Right ventricle myocardium inferior (tissue), 1 donor: Measurements from ENCODE around the gene PARD3B. TPM values are rescaled to one million over a fixed set of nuclear protein-coding genes. Genes with fewer than 3 reads are reported as not detected.
A peak's percentile ranks its signal among the peaks of the same experiment; 100 is the strongest.

ENCODE experiments used
- ATAC-seq: fragments of 200-7000 bp; cut with Tn5 transposase; one replicate; pipeline ENCODE4 v1.9.1; 2020; ENCODE audit warnings: mild to moderate bottlenecking, moderate library complexity
- DNase-seq: peaks from one replicate; pipeline ENCODE4 v3.0.0; 2021; ENCODE audit errors: missing footprints
- intact Hi-C: fragments of 100-400 bp; cut with DNase I; formaldehyde crosslinking; loops from one replicate; pipeline ENCODE4 v1.11.0; 2022
- total RNA-seq: library from RNA; stranded (reverse); fragmentation: NEBNext Ultra II Directional; extraction: Animal tissue kit (Norgen Biotek cat#: 25700); gene quantifications from one replicate; pipeline ENCODE4 v1.2.1, GENCODE V29; 2021
- donor health status: DM: no; HTN: yes; CAD: no; lungs with severe emphysema.

PARD3B gene
- total RNA-seq, 1 donor from 2014 or later = 7.8 TPM

DNA sequence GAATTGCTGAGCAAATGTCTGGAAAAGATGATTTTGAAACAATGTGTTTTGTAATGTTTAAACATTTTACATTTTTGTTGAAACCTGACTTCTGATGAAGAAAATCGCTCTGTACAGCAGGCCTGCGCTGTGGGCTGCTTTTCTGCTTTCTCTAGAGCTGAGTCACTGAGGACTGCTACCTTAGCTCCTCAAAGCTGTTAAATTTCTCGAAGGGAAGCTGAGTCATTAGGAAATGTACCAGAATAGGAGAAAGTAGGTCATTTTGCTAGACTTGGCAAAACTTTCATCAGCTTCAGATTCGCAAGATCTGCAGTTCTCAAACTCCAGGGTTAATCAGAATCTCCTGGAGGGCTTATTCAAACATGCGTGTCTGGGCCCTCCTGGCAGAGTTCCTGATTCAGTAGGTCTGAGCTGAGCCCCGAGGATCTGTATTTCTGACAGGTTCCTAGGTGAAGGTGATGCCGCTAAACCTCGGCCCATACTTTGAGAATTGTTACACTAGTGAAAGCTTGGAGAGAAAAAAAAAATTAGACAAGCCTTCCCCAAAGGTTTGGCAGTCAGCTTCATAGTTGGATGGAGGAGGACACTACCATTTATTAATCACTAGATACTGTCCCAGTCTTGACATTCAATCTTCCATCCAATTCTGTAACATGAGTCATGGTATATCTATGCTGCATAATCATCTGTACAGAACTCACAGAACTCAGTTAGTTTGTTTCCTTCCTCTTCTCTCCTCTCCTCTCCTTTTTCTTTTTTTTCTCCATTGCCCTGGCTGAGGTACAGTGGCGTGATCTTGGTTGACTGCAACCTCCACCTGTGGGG lies 297.6 kb downstream of the PARD3B start:
- ATAC-seq (peak; percentile 93), DNase-seq (no peak)
- intact Hi-C loops = no loop called here

DNA sequence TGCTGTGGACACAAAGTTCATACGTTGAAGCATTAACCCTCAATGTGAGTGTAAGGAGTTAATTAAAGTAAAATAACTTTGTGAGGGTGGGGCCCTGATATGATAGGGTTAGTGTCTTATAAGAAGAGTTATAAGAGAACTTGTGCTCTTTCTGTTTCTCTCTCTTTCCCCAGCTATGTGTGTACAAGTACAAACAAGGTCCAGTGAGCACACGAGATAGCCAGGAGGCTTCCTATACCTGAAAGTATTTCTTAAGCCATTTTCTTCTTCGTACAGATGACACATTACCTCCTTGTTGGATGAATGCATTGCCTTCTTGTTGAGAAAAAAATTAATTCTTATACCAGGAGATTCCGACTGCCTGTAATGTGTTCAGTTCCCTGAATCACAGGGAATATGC lies 301.2 kb downstream of the PARD3B start:
- DNase-seq (no peak), ATAC-seq (no peak)
- intact Hi-C loops = no loop called here

GRCh38 chr2:204849892-204850291 lies 304.6 kb downstream of the PARD3B start:
- ATAC-seq (no peak), DNase-seq (no peak)
- intact Hi-C loops = no loop called here

- ATAC-seq (no peak), DNase-seq (no peak)
- intact Hi-C loops = no loop called here
Observed at GRCh38 chr2:204850581-204850980, 305.3 kb downstream of the PARD3B start.

DNA sequence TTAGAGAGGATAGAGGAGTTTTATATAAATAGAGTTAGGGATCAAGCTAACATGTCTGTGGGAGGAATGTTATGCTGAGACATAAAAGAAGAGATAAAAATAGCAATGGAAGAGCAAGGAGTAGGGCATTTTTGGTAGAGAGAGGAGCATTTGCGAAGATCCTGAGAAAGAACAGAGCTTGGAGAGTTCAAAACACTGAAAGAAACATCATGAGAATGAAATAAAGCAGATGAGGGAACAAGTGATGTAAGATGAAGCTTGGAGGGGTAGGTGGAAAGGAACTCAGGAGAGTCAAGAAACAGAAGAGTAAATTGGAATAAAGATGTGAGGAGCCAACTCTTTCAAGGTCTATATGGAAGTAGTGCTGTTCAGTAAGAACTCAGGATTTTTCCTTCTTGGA lies 308.6 kb downstream of the PARD3B start:
- ATAC-seq = no peak
- no peak for DNase-seq
- intact Hi-C loops = no loop called here

GRCh38 chr2:204860274-204860673 lies 315.0 kb downstream of the PARD3B start:
- ATAC-seq = no peak
- intact Hi-C loops = no loop called here
- DNase-seq = no peak

- DNase-seq = no peak
- intact Hi-C loops = no loop called here
- ATAC-seq = no peak
Observed at GRCh38 chr2:204862809-204863208, 317.5 kb downstream of the PARD3B start.

DNA sequence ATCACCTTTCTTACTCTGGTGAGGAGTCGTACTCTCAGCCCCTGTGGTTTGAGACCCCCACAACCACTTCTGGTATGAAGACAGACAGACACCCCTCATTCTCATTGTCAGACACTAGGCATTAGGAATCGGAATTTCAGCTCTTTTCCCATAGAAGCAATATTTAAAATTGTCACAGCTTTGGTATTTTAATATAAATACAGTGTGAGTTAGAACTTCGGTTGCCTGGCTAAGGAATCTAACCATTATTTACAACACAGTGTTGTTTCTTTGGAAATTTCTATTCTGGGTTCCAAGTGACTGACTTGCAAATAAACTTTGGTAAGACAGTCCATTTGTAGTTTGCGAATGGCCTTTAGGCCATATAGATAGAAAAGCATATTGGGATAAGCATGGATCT lies 318.1 kb downstream of the PARD3B start:
- DNase-seq (no peak), ATAC-seq (no peak)
- intact Hi-C loops = no loop called here

DNA sequence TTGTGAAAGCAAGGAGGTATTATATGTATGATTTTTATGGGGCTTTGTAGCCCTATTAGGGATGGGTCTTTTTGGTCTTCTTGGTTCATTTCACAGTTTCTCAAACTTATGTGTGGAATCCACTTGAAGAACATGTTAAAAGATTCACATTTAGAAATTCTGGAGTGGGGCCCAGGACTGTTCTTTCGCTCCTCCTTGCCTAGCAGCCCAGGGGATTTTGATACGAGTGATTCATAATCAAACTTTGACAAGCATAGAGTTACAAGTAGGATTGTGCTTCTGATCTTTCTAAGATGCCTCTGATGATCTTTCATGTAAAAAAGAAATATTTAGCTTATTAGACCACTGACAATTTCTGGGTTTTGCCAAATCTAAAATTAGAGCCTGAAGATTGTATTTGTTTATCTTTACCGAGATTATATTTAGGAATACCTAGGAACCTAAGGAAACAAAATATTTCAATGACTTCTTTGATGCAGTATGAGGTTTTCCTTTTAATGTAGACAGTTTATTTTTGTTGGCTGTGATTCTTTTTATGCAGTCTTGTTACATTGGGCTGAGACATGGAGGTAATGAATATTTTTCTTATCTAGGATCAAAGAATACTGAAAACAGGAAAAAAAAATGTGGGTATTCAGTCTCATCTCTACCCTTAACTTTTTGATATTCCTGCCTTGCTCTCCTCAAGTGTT lies 324.0 kb downstream of the PARD3B start:
- ATAC-seq (peak; percentile 48), DNase-seq (no peak)
- intact Hi-C loops = no loop called here

DNA sequence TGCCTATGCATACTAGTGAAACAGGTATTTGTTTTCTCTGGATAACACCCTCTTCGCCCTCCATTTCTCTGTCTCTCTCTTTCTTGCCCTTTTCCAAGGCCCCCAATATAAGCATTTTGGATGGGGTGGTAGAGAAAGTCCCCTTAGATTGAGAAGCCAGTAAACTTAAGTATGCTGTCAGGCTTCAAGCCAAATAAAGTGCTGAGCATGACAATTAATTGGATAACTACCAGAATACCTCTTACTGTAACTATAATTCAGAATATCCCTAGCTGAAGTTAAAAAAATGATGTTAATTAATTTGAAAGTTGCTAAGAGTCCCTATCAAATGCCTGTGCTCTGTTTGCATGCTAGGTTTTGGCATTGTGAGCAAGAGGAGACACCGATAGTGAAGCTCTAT lies 324.8 kb downstream of the PARD3B start:
- DNase-seq (no peak), ATAC-seq (no peak)
- intact Hi-C loops = loop anchor here (10.0 kb wide), 1 partner anchor 805 kb away; no protein-coding TSS in a partner anchor

DNA sequence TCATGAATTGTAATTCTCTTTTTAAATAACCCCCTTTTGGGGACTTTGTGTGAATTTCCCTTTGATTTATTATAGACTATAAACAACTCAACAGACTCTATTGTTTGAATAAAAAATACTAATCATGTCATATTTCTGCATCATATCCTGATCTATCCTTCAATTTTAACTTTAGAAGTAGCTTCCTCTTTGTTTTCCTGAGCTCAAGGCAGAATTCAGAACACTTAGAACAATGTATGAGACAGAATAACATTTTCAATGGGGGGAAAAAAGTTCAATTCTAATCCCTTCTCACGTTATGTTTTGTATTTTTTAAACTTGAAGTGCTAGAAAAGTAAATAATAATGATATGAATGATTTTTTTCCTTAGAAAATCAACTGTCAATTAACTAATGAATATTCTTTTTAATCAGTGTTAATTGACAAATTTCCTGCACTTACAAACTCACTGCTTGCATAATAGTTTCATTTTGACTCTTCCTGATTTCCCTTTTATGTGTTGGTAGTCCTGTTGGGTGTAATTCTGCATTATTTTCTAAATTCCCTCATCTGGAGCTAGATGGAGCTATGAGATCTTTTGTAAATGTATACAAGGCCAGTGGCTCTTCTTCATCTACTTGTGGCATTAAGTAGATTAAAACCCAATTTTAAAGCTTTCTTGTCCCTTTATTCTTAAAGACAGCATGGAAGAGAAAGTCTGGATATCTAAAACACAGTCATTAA lies 326.1 kb downstream of the PARD3B start:
- peak; percentile 46 for ATAC-seq
- intact Hi-C loops = loop anchor here (10.0 kb wide), 1 partner anchor 803 kb away; no protein-coding TSS in a partner anchor
- DNase-seq = no peak

DNA sequence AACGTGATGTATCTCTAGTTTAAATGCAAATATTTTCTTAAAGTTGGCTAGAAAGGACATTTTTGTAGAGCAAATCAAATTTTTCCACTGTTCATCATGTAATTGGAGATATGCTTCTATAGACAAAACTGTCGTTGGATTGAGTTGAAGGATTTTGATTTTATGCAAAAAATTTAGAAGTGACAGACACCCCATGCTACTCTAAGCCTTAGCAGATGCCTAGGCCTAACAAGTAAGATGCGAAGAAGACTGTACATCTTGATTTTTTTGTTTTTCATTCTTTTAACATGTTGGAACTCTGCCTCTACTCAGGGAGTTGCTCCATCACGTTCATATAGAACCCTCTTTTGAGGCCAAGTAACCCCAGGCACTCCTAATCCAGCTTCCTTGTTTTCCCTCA lies 331.0 kb downstream of the PARD3B start:
- intact Hi-C loops = loop anchor here (10.0 kb wide), 1 partner anchor 798 kb away; no protein-coding TSS in a partner anchor

GRCh38 chr2:204877691-204878090 lies 332.4 kb downstream of the PARD3B start:
- intact Hi-C loops = loop anchor here (10.0 kb wide), 1 partner anchor 797 kb away; no protein-coding TSS in a partner anchor
- DNase-seq = no peak
- ATAC-seq = no peak

More for the DNA sequence above, 331.0 kb downstream of the PARD3B start:
- no peak for DNase-seq
- no peak for ATAC-seq

DNA sequence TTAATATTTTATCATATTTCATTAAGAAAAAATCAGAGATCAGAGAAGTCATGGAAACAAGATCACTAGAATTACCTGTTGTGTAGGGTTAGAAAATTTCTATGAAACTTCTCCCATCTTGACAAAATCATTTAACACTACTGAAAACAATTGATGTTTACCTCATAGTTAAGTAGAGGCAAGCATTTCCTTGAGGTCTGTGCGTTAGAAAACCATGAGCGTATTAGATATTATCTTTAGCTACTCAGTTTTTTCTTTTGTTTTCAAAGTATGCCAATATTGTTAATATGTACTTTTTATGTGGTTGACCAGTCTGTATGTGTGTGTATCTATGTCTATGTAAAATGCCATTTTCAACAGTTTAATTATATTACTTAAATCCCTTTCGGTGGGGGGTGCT lies 335.7 kb downstream of the PARD3B start:
- ATAC-seq = no peak
- DNase-seq = no peak
- intact Hi-C loops = no loop called here

DNA sequence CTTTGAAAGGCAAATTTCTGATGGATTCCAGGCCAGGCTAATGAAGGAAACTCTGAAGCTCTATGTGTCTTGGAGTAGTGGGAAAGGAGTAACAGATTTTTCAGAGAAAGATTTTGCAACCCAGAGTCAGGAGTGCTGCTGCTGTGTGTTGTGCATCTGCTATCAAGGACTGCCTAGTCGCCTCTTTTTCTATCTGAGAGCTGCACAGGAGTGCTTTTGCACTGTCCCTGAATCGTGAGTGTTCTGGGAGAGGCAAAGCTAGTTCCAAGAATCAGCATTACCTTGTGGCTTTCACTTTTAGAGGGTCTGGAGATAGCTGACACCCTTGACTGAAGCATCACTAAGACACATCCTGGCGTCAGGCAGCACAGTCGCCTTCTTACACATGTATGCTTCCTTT lies 336.4 kb downstream of the PARD3B start:
- intact Hi-C loops = no loop called here
- DNase-seq = no peak
- ATAC-seq = no peak

DNA sequence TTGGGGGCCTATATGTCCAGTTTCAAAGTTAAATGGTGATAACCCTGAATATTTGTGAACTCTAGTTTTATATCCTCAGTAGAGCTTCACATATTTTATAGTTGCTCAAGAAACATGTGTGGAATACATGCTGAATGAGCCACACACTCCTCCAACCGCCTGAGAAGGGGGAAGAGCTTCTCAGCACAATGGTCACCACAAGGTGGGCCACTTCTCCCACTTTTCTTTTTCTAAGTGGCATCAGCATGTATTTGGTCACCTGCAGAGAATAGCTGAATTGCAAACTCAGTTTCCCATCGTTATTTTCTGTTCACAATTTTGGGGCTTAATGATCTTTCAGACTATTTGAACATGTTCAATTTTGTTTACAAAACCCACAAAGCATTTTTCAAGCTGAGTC lies 340.5 kb downstream of the PARD3B start:
- intact Hi-C loops = no loop called here
- no peak for ATAC-seq
- no peak for DNase-seq

DNA sequence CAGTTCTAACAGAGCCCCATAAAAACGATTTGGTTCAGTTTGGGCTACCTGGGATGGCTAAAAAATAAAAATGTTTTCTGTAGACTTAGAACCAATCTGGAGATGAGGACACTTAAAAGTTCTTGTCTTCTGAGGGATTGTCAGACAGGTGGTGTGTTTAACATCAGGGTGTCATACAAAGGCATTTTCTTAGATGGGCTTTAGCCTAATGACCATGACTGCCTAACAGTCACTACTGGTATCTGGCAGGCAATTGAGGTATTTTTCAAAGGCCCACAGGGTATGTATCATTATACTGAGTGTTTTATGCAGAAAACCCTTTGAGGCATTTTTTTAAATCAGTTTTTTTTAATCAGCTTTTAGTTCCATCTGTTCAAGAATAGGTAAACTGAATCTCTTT lies 341.4 kb downstream of the PARD3B start:
- intact Hi-C loops = no loop called here
- DNase-seq (no peak), ATAC-seq (no peak)

DNA sequence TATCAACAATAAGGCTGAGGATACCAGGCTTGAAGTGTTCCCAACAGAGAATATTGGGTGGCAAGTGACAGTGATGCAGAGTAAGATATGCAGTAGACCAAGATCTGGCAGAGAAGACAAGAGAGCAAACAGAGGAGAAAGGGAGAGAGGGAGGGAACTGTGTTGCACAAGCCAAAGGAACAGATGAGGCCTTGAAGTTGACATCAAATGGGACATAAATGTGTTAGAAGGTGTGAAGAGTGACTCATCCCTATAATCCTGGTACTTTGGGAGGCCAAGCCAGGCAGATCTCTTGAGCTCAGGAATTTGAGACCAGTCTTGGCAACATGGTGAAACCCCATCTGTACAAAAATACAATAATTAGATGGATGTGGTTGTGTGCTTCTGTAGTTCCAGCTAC lies 342.9 kb downstream of the PARD3B start:
- intact Hi-C loops = no loop called here
- DNase-seq (no peak), ATAC-seq (no peak)

GRCh38 chr2:204890680-204891079 lies 345.4 kb downstream of the PARD3B start:
- intact Hi-C loops = no loop called here
- ATAC-seq = no peak

DNA sequence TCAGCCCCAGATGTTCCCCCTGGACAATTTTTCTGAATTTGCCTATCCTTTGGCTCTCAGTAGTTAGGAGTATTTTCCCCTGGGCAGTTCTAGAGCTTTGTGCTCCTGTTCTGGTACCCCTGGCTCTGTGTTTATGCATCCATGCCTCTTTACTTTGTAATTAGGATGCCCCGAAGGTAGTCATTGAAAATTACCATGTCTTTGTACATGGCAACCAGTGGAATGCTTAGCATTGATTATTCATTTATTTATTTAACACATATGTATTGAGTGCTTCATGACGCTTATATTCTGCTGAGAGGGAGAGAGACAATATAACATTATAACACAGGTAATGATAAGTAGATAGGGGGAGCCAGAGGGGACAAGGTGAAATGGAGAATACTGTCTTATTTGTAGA lies 346.5 kb downstream of the PARD3B start:
- ATAC-seq = no peak
- no peak for DNase-seq
- intact Hi-C loops = no loop called here

More at GRCh38 chr2:204890680-204891079, 345.4 kb downstream of the PARD3B start:
- no peak for DNase-seq
